Subcutaneous abdominal adipose tissue (tissue), 5 donors: ENCODE measurements around the gene C19orf33.

ENCODE experiments used
- H3K27ac ChIP-seq: one replicate; pipeline ENCODE4 v1.7.0; 2013; ENCODE audit warnings: low read depth, mild to moderate bottlenecking, inconsistent platforms, low read length, moderate library complexity
- H3K27me3 ChIP-seq, 5 donors: one replicate each; pipeline ENCODE4 v1.7.0; 2013; ENCODE audit warnings: low read length in 5 of 5, inconsistent platforms in 1 of 5; ENCODE audit not compliant: control insufficient read depth in 5 of 5, insufficient read depth in 4 of 5
- H3K36me3 ChIP-seq, 5 donors: one replicate each; pipeline ENCODE4 v1.7.0; 2013; ENCODE audit warnings: low read length in 5 of 5; ENCODE audit not compliant: control insufficient read depth in 5 of 5, insufficient read depth in 5 of 5
- H3K4me1 ChIP-seq, 5 donors: one replicate each; pipeline ENCODE4 v1.7.0; 2013; ENCODE audit warnings: low read length in 5 of 5, mild to moderate bottlenecking in 3 of 5, moderate library complexity in 1 of 5; ENCODE audit not compliant: control insufficient read depth in 5 of 5, insufficient read depth in 5 of 5
- H3K4me3 ChIP-seq, 5 donors: one replicate each; pipeline ENCODE4 v1.7.0; 2013; ENCODE audit warnings: low read length in 5 of 5, low read depth in 1 of 5
- H3K9ac ChIP-seq, 5 donors: one replicate each; pipeline ENCODE4 v1.7.0; 2013; ENCODE audit warnings: low read length in 5 of 5, mild to moderate bottlenecking in 4 of 5, moderate library complexity in 3 of 5
- H3K9me3 ChIP-seq, 5 donors: one replicate each; pipeline ENCODE4 v1.7.0; 2013; ENCODE audit warnings: low read length in 5 of 5; ENCODE audit not compliant: control insufficient read depth in 5 of 5
- donor health status: healthy.
- donor health status: healthy.
- donor health status: healthy.
- donor health status: healthy.
- donor health status: healthy.

Gene C19orf33

DNA sequence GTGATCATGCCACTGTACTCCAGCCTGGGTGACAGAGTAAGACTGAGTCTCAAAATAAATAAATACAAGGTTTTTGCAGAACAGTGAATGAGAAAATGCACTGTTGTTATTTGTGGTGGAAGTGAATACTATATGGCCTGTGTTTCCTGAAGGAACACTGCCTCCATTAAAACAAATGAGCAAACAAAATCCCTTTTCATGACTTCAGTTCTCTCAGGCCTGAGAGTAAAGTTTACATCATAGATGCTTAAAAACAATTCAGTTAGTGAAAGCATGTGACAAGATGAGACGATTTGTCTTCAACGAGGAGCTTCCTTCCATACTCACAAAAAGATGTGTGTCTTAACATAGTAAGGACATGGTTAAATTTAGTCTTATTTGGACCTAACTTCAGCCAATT lies 25.3 kb upstream of the C19orf33 start:
- no peaks in the 10 kb centered on the region for H3K27me3 ChIP-seq
- no peak overlapping the region for H3K4me3 ChIP-seq
- H3K9me3 ChIP-seq = no peaks in the 10 kb centered on the region
- H3K27ac ChIP-seq = peak overlapping the region; percentile 88
- no peaks in the 10 kb centered on the region for H3K36me3 ChIP-seq
- H3K4me1 ChIP-seq = peaks cover 9 to 40% (median 31%) of the 10 kb centered on the region in 5 donors
- H3K9ac ChIP-seq = peak overlapping the region in 1 of 5 donors; percentile 20

DNA sequence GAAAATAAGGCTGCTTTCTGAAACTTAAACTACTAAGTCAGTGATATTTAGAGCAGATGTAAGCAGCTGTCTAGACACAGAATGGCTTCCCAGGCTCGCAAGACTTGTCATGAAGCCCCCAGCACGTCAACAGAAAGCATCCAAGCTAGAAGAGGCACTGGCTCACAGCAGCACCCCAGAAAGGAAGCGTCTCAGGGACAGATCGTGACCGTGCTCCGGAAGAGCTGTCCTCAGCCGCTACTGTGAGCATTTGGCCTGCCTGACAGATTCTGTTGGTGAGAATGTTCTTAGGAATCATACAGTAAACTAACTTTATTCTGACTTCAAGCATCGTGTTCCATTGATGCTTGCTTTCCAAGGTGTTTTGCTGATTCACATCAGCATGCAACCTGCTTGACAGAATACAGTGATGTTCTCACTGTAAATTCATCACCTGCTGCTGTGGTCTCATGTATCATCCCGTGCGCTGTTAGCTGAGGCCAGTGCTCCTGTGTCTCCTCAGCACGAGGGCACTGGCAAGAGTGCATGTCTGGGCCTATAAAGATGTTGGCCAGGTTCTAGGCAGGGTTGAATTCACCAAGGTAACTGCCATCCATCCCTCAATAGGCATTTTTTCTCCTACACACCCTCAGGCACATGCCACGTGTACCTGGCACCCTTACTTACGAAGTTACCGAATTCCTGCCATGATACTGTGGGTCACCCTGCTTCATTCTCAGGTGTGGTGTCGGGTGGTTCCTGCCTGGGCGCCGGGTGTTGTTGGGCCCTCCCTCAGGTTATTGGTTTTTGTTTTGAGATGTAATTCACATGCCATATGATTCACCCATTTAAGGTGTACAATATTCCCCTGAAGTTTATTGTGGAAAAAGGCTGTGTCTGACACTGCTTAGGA lies 23.8 kb upstream of the C19orf33 start:
- Histone ChIP-seq H3K4me3 (no peak overlapping the region), H3K27ac (no peak overlapping the region), H3K9me3 (no peaks in the 10 kb centered on the region), H3K36me3 (no peaks in the 10 kb centered on the region), H3K27me3 (no peaks in the 10 kb centered on the region), H3K9ac (peak overlapping the region in 1 of 5 donors; percentile 35), H3K4me1 (peaks cover 9 to 37% (median 32%) of the 10 kb centered on the region in 5 donors)

- Histone ChIP-seq H3K9ac (no peak overlapping the region), H3K27me3 (no peaks in the 10 kb centered on the region)
These were observed 22.1 kb upstream of the C19orf33 start for GRCh38 chr19:38281811-38282566.

DNA sequence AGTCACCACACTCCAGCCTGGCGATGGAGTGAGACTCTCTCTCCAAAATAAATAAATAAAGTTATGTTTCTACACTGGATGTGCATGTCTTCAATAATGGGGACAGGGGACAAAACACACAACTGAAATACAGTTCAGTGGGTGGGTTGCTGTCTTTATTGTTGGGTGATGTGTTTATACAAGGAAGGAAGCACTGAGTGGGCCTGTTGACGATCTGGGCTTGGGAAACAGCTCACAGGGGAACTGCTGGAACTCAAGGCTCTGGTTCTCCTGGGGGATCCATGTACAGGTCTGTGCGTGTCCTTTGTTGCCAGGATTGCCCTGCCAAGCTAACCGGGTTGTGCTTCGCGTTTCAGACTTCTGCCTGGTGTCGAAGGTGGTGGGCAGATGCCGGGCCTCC lies 20.8 kb upstream of the C19orf33 start:
- H3K4me1 ChIP-seq = peaks cover 1 to 36% (median 22%) of the 10 kb centered on the region in 5 donors
- H3K9ac ChIP-seq = peak overlapping the region in 1 of 5 donors; percentile 48
- no peaks in the 10 kb centered on the region for H3K36me3 ChIP-seq
- H3K27ac ChIP-seq = no peak overlapping the region
- H3K9me3 ChIP-seq = no peaks in the 10 kb centered on the region
- H3K4me3 ChIP-seq = no peak overlapping the region
- H3K27me3 ChIP-seq = no peaks in the 10 kb centered on the region

More at GRCh38 chr19:38281811-38282566, 22.1 kb upstream of the C19orf33 start:
- Histone ChIP-seq H3K36me3 (no peaks in the 10 kb centered on the region), H3K9me3 (no peaks in the 10 kb centered on the region), H3K4me3 (no peak overlapping the region), H3K27ac (no peak overlapping the region), H3K4me1 (peaks cover 9 to 45% (median 33%) of the 10 kb centered on the region in 5 donors)

DNA sequence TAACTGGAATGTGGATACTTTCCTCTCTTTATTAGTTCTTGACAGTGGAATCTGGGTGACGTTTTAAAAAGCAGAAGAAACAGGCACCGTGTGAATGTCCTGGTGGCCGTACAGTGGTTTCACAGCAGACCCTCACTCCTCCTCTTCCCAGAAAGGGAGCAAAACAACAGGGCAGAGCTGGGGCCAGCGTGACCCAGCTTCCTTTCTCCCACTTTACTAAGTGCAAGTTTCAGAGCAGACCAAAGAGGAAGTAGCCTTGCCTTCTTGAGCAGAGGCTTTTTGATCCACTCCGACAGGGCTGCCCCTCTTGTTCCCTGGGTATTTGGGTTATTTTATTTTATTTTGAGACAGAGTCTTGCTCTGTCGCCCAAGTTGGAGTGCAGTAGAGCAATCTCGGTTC lies 19.6 kb upstream of the C19orf33 start:
- Histone ChIP-seq H3K27me3 (no peaks in the 10 kb centered on the region), H3K4me1 (peaks cover 0 to 35% (median 19%) of the 10 kb centered on the region in 5 donors), H3K36me3 (no peaks in the 10 kb centered on the region), H3K9me3 (no peaks in the 10 kb centered on the region), H3K9ac (no peak overlapping the region), H3K4me3 (no peak overlapping the region), H3K27ac (no peak overlapping the region)

- peak overlapping the region in 1 of 5 donors; percentile 26 for H3K9ac ChIP-seq
- no peak overlapping the region for H3K4me3 ChIP-seq
- peaks cover 0 to 30% (median 11%) of the 10 kb centered on the region in 5 donors for H3K4me1 ChIP-seq
- no peak overlapping the region for H3K27ac ChIP-seq
- H3K27me3 ChIP-seq = no peaks in the 10 kb centered on the region
- H3K9me3 ChIP-seq = no peaks in the 10 kb centered on the region
- no peaks in the 10 kb centered on the region for H3K36me3 ChIP-seq
These were observed 18.5 kb upstream of the C19orf33 start for GRCh38 chr19:38285567-38285966.

DNA sequence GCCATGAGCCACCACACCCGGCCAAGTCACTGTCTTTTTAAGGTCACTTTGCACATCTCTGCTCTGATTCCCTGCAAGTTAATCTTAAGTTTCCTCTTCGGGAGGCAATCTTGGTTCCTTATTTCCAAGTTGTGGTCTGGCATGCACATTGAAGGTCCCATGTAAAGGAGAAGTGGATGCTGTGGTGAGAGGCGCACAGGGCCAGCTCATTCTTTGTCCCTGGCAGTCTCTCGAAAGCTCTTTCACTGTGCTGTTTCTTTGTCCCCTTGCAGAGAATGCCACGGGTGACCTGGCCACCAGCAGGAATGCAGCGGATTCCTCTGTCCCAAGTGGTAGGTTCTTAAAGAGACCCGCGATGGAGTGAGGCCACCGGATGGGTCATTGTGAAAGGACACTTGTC lies 16.4 kb upstream of the C19orf33 start:
- Histone ChIP-seq H3K4me3 (no peak overlapping the region), H3K9ac (no peak overlapping the region), H3K9me3 (no peaks in the 10 kb centered on the region), H3K36me3 (peaks cover 0 to 6% (median 0%) of the 10 kb centered on the region in 5 donors), H3K27me3 (no peaks in the 10 kb centered on the region), H3K4me1 (peaks cover 0 to 30% (median 10%) of the 10 kb centered on the region in 5 donors), H3K27ac (no peak overlapping the region)

- H3K27ac ChIP-seq = no peak overlapping the region
These were observed 15.8 kb upstream of the C19orf33 start for GRCh38 chr19:38288123-38288855.

DNA sequence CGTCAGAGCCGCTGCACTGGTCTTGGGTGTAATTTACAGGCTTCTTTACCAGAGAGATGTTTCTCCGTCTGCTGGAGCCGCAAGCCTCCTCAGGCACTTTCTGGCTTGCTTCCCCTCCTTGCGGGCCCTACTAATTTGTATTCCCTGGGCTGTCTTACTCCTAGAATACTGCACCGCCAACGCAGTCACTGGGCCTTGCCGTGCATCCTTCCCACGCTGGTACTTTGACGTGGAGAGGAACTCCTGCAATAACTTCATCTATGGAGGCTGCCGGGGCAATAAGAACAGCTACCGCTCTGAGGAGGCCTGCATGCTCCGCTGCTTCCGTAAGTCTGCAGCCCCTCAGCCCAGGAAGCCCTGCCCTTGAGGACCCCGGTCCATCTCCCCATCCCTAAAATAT lies 14.1 kb upstream of the C19orf33 start:
- no peak overlapping the region for H3K4me3 ChIP-seq
- H3K36me3 ChIP-seq = peaks cover 0 to 6% (median 0%) of the 10 kb centered on the region in 5 donors
- H3K9me3 ChIP-seq = no peaks in the 10 kb centered on the region
- H3K4me1 ChIP-seq = peaks cover 0 to 25% (median 12%) of the 10 kb centered on the region in 5 donors
- H3K27me3 ChIP-seq = no peaks in the 10 kb centered on the region
- H3K27ac ChIP-seq = no peak overlapping the region
- no peak overlapping the region for H3K9ac ChIP-seq

More at GRCh38 chr19:38288123-38288855, 15.8 kb upstream of the C19orf33 start:
- Histone ChIP-seq H3K36me3 (peaks cover 0 to 6% (median 0%) of the 10 kb centered on the region in 5 donors), H3K27me3 (no peaks in the 10 kb centered on the region), H3K9me3 (no peaks in the 10 kb centered on the region), H3K4me3 (no peak overlapping the region), H3K4me1 (peaks cover 0 to 33% (median 11%) of the 10 kb centered on the region in 5 donors), H3K9ac (no peak overlapping the region)
